ENCODE measurements around the gene ODF2.
"Not testable (repeated sequence)": the region's sequence is repeated elsewhere in the genome, so short reads cannot be mapped to it uniquely, and the experiment has no call there.

Gene ODF2

GRCh38 chr9:128424268-128424780, 31.5 kb upstream of the ODF2 start:
- no peak for DNase-seq

GRCh38 chr9:128428644-128429512, 26.9 kb upstream of the ODF2 start:
- DNase-seq: peak; percentile 20

GRCh38 chr9:128429513-128430086, 26.2 kb upstream of the ODF2 start:
- DNase-seq: no peak

GRCh38 chr9:128431207-128431606, 24.6 kb upstream of the ODF2 start:
- no peak for DNase-seq

- no peak for DNase-seq
These were observed 21.5 kb upstream of the ODF2 start for GRCh38 chr9:128434340-128434739.

GRCh38 chr9:128435611-128436010, 20.2 kb upstream of the ODF2 start:
- no peak for DNase-seq

GRCh38 chr9:128438343-128439109, 17.3 kb upstream of the ODF2 start:
- DNase-seq: peak; percentile 79

GRCh38 chr9:128439273-128439672, 16.5 kb upstream of the ODF2 start:
- no peak for DNase-seq

- DNase-seq: no peak
These were observed 13.7 kb upstream of the ODF2 start for GRCh38 chr9:128442150-128442549.

GRCh38 chr9:128446505-128446904, 9.3 kb upstream of the ODF2 start:
- DNase-seq: not testable (repeated sequence)

GRCh38 chr9:128448746-128449145, 7.1 kb upstream of the ODF2 start:
- DNase-seq: no peak

- no peak for DNase-seq
These were observed 815 bp upstream of the ODF2 start for GRCh38 chr9:128454991-128455390.

- peak; percentile 66 for DNase-seq
These were observed 831 bp downstream of the ODF2 start for GRCh38 chr9:128456613-128457061.

- DNase-seq: no peak
These were observed 1.4 kb downstream of the ODF2 start for GRCh38 chr9:128457207-128457606.

GRCh38 chr9:128459011-128459410, 3.2 kb downstream of the ODF2 start:
- DNase-seq: no peak

- DNase-seq: no peak
These were observed 13.3 kb downstream of the ODF2 start for GRCh38 chr9:128469070-128469469.

GRCh38 chr9:128470560-128470959, 14.8 kb downstream of the ODF2 start:
- DNase-seq: peak; percentile 54

GRCh38 chr9:128473104-128473503, 17.3 kb downstream of the ODF2 start:
- DNase-seq: no peak

- no peak for DNase-seq
These were observed 20.1 kb downstream of the ODF2 start for GRCh38 chr9:128475867-128476266.

GRCh38 chr9:128479262-128479661, 23.5 kb downstream of the ODF2 start:
- DNase-seq: no peak

- DNase-seq: no peak
These were observed 25.8 kb downstream of the ODF2 start for GRCh38 chr9:128481561-128481960.

- DNase-seq: no peak
These were observed 26.4 kb downstream of the ODF2 start for GRCh38 chr9:128482186-128482585.

- no peak for DNase-seq
These were observed 29.0 kb downstream of the ODF2 start for GRCh38 chr9:128484686-128485413.

Data from fibroblast of upper back skin (primary cell).